Endothelial cell of umbilical vein (primary cell): ENCODE measurements around the gene CAMK2B. TPM values are rescaled to one million over a fixed set of nuclear protein-coding genes. Genes with fewer than 3 reads are reported as not detected.

Experiments
- BruUV-seq: library from RNA; stranded (reverse); fragments of 400-500 nt; replicated peaks from 2 replicates; lab custom pipeline; 2021; lab: Mats Ljungman, UMichigan
- CTCF ChIA-PET: fragments of 300-600, 350-600 bp; sonication (Branson Sonifier 250); formaldehyde crosslinking; loops from one replicate; lab custom pipeline; 2021; ENCODE audit warnings: antibody characterized with exemption, inconsistent platforms; lab: Charles Lee
- POLR2A ChIA-PET: fragments of 300-600, 350-600 bp; sonication (Branson Sonifier 250); formaldehyde crosslinking; loops from one replicate; lab custom pipeline; 2021; ENCODE audit warnings: antibody characterized with exemption, inconsistent platforms; lab: Charles Lee
- DNase-seq: peaks from one replicate; pipeline ENCODE4 v3.0.0-alpha.2; 2011; ENCODE audit warnings: low read depth, low spot score
- FAIRE-seq: peaks from 2 replicates; lab custom pipeline; 2011; peaks lifted over from hg19 to GRCh38; lab: Jason Lieb, UNC
- H2AFZ ChIP-seq: 2 replicates; pipeline ENCODE4 v1.6.0; 2012; ENCODE audit warnings: low read depth, low read length, control low read depth, inconsistent platforms
- H3K27ac ChIP-seq: 2 replicates; pipeline ENCODE4 v1.5.1; 2011; ENCODE audit warnings: low read depth, mild to moderate bottlenecking, control low read depth, low read length, moderate library complexity; ENCODE audit not compliant: insufficient read depth
- H3K27me3 ChIP-seq, 2 experiments: 2 replicates each; pipeline versions ENCODE4 v1.6.0 to v1.6.1; 2011; ENCODE audit warnings: low read length in 2 of 2, mixed read lengths in 1 of 2; ENCODE audit not compliant: control insufficient read depth in 2 of 2, insufficient read depth in 2 of 2
- H3K36me3 ChIP-seq, 2 experiments: 2 replicates in 1 of 2; 3 replicates in 1 of 2; pipeline ENCODE4 v1.5.1; 2011; ENCODE audit warnings: low read length in 2 of 2, mild to moderate bottlenecking in 1 of 2, moderate library complexity in 1 of 2; ENCODE audit not compliant: control insufficient read depth in 2 of 2, insufficient read depth in 2 of 2; ENCODE audit errors: extremely low read depth in 1 of 2
- H3K4me1 ChIP-seq: 3 replicates; pipeline ENCODE4 v1.5.1; 2011; ENCODE audit warnings: mild to moderate bottlenecking, low read length; ENCODE audit not compliant: control insufficient read depth, insufficient read depth; ENCODE audit errors: extremely low read depth
- H3K4me2 ChIP-seq: 2 replicates; pipeline ENCODE4 v1.6.1; 2011; ENCODE audit warnings: low read length, control low read depth, mixed read lengths; ENCODE audit not compliant: insufficient read depth
- H3K4me3 ChIP-seq, 3 experiments: fragments of 200-600 bp in 1 of 3; sonication (generic), shearing (Covaris generic) in 1 of 3; replicated peaks in 1 of 3; 2 replicates each; pipeline ENCODE4 v1.5.1; 2011 to 2016; ENCODE audit warnings: control low read depth in 3 of 3, low read length in 3 of 3, mild to moderate bottlenecking in 2 of 3, inconsistent platforms in 1 of 3, low read depth in 1 of 3, moderate library complexity in 1 of 3; ENCODE audit not compliant: insufficient read depth in 1 of 3
- H3K79me2 ChIP-seq: 2 replicates; pipeline ENCODE4 v1.6.0; 2012; ENCODE audit warnings: low read length, inconsistent platforms; ENCODE audit not compliant: control insufficient read depth, insufficient read depth
- H3K9ac ChIP-seq: replicated peaks from 2 replicates; pipeline ENCODE3; 2011; ENCODE audit warnings: low read length, control low read depth; ENCODE audit not compliant: insufficient read depth; ENCODE audit errors: extremely low read depth
- H3K9me1 ChIP-seq: replicated peaks from 3 replicates; pipeline ENCODE4 v1.6.0; 2011; ENCODE audit warnings: mild to moderate bottlenecking, low read length; ENCODE audit not compliant: control insufficient read depth, insufficient read depth; ENCODE audit errors: extremely low read depth
- H3K9me3 ChIP-seq: replicated peaks from 2 replicates; pipeline ENCODE4 v1.5.1; 2012; ENCODE audit warnings: low read length, inconsistent platforms; ENCODE audit not compliant: control insufficient read depth, insufficient read depth
- H4K20me1 ChIP-seq: replicated peaks from 2 replicates; pipeline ENCODE3; 2011; ENCODE audit warnings: mild to moderate bottlenecking, low read length; ENCODE audit not compliant: control insufficient read depth, insufficient read depth; ENCODE audit errors: extremely low read depth
- EZH2 ChIP-seq: IDR thresholded peaks from 2 replicates; pipeline ENCODE4 v1.6.1; 2012; ENCODE audit warnings: borderline replicate concordance, low read depth, mild to moderate bottlenecking, moderate library complexity, low read length, inconsistent platforms; ENCODE audit not compliant: severe bottlenecking
- FOS ChIP-seq: IDR thresholded peaks from 2 replicates; pipeline ENCODE4 v1.6.1; 2011; ENCODE audit warnings: mild to moderate bottlenecking, low read length, moderate library complexity, borderline replicate concordance; ENCODE audit not compliant: insufficient read depth
- GATA2 ChIP-seq: IDR thresholded peaks from 2 replicates; pipeline ENCODE4 v1.7.0; 2011; ENCODE audit warnings: low read depth, mild to moderate bottlenecking, moderate library complexity, mixed read lengths, low read length; ENCODE audit not compliant: insufficient read length, insufficient read depth
- JUN ChIP-seq: IDR thresholded peaks from 2 replicates; pipeline ENCODE4 v1.6.1; 2011; ENCODE audit warnings: borderline replicate concordance, low read depth; ENCODE audit not compliant: insufficient read length, insufficient read depth
- MYC ChIP-seq: IDR thresholded peaks from one replicate; pipeline ENCODE4 v1.6.1; 2011; ENCODE audit warnings: mild to moderate bottlenecking, low read depth, low read length
- POLR2A ChIP-seq: IDR thresholded peaks from 2 replicates; pipeline ENCODE4 v1.6.1; 2012; ENCODE audit warnings: low read depth, mild to moderate bottlenecking, control low read depth, low read length
- POLR2AphosphoS5 ChIP-seq: IDR thresholded peaks from 2 replicates; pipeline ENCODE4 v1.6.1; 2012; ENCODE audit warnings: low read depth, mild to moderate bottlenecking, control low read depth, low read length, moderate library complexity; ENCODE audit not compliant: insufficient read depth
- dilution Hi-C: fragments of 300-500 bp; cut with MboI; formaldehyde crosslinking; loops from one replicate; pipeline ENCODE4 v1.15.0; 2019; ENCODE audit warnings: low sequenced_read_pairs; ENCODE audit not compliant: extremely low pct_ligation_motif_present
- intact Hi-C: fragments of 100-400 bp; cut with micrococcal nuclease; formaldehyde crosslinking; loops from one replicate; pipeline ENCODE4 v1.10.0; 2022
- polyA plus RNA-seq, 4 experiments: library from polyadenylated mRNA; depleted of rRNA in 3 of 4; stranded (reverse) in 3 of 4; unstranded in 1 of 4; fragments of >200 nt; gene quantifications; 2 replicates each; pipeline versions ENCODE4 v1.2.1 to v1.2.3, GENCODE V29; 2011 to 2012; ENCODE audit warnings: missing spikeins in 1 of 4
- total RNA-seq: library from RNA; stranded (reverse); gene quantifications from 2 replicates; pipeline ENCODE4 v1.2.3, GENCODE V29; 2021
- TF ChIP-seq, protein P1 (sequence below), 2 donors: IDR thresholded peaks; 1 replicate in 1 of 2; 2 replicates in 1 of 2; pipeline ENCODE4 v1.5.1; 2011; ENCODE audit warnings: low read length in 2 of 2, mild to moderate bottlenecking in 2 of 2, moderate library complexity in 2 of 2, control low read depth in 1 of 2, inconsistent platforms in 1 of 2, low read depth in 1 of 2; ENCODE audit not compliant: insufficient read depth in 1 of 2; ENCODE audit errors: extremely low read depth in 1 of 2
- TF ChIP-seq, protein P2 (sequence below): IDR thresholded peaks from 2 replicates; pipeline ENCODE4 v1.6.1; 2011; ENCODE audit not compliant: insufficient read depth, insufficient read length

The CAMK2B gene
- total and polyA plus RNA-seq, 2 donors (not counting 3 experiments of a cell fraction or from before 2014, with no cell fraction given) = 0.57 to 1.6 TPM

DNA sequence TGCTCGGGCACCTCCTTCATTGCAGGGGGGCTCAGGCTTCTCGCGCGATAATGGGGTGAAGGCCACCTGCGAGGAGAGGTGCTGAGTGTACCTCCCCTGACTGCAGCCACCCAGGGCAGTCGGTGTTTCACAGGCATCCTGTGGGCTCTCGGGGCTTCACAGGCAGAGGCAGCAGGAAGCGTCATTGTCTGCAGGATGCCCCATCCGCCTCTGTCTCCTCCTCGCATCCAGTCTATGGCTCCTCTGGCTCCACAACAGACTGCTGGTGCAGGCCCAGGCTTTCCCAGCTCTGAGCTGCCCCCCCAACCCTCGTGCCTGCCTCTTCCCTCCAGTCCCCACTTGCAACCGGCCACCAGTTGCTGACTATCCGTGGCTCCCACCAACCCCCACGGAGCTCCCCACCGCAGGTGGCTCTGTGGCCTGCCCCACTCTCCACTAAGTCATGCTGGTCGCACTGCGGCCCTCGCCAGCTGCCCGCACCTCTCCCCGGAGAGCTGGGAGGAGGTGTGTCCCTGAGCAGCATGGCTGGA lies 36.5 kb downstream of the CAMK2B start:
- intact Hi-C loops = no loop called here
- Histone ChIP-seq H3K36me3 (no peaks in the 10 kb centered on the region), H3K9me3 (no peaks in the 10 kb centered on the region), H2AFZ (no peak overlapping the region), H3K4me3 (no peak overlapping the region), H3K4me1 (peaks cover 14% of the 10 kb centered on the region), H3K9ac (no peak overlapping the region), H3K79me2 (no peaks in the 10 kb centered on the region), H4K20me1 (no peaks in the 10 kb centered on the region), H3K4me2 (no peak overlapping the region), H3K27ac (no peak overlapping the region), H3K27me3 (no peaks in the 10 kb centered on the region), H3K9me1 (no peaks in the 10 kb centered on the region)
- DNase-seq (no peak), FAIRE-seq (no peak)
- TF ChIP-seq MYC (no peak), POLR2A (no peak), EZH2 (no peak), GATA2 (no peak), POLR2AphosphoS5 (no peak), JUN (no peak), FOS (no peak)
- TF ChIP-seq, protein P1, sequence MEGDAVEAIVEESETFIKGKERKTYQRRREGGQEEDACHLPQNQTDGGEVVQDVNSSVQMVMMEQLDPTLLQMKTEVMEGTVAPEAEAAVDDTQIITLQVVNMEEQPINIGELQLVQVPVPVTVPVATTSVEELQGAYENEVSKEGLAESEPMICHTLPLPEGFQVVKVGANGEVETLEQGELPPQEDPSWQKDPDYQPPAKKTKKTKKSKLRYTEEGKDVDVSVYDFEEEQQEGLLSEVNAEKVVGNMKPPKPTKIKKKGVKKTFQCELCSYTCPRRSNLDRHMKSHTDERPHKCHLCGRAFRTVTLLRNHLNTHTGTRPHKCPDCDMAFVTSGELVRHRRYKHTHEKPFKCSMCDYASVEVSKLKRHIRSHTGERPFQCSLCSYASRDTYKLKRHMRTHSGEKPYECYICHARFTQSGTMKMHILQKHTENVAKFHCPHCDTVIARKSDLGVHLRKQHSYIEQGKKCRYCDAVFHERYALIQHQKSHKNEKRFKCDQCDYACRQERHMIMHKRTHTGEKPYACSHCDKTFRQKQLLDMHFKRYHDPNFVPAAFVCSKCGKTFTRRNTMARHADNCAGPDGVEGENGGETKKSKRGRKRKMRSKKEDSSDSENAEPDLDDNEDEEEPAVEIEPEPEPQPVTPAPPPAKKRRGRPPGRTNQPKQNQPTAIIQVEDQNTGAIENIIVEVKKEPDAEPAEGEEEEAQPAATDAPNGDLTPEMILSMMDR (IDR thresholded peaks at IDR 0.05; ENCODE audit: extremely low read depth in 1 of 2, insufficient read depth in 1 of 2, low read depth in 1 of 2, low read length in 2 of 2) = no peak
- TF ChIP-seq, protein P2, sequence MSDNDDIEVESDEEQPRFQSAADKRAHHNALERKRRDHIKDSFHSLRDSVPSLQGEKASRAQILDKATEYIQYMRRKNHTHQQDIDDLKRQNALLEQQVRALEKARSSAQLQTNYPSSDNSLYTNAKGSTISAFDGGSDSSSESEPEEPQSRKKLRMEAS = no peak
- BruUV-seq = no TSS peak
- dilution Hi-C loops = no loop called here
- POLR2A ChIA-PET = no interaction called here
- CTCF ChIA-PET = no interaction called here
